GM18498 (cell line): ENCODE data around the gene BCL2.

ENCODE experiments used
- ATAC-seq: cut with Tn5 transposase; IDR thresholded peaks from one replicate; pipeline ENCODE4 v1.9.1; 2021; ENCODE audit warnings: mild to moderate bottlenecking, moderate library complexity; ENCODE audit not compliant: unreplicated experiment

Gene BCL2

GRCh38 chr18:63290166-63290820 lies 29.3 kb downstream of the BCL2 start:
- ATAC-seq = no peak

GRCh38 chr18:63288311-63288710 lies 31.3 kb downstream of the BCL2 start:
- no peak for ATAC-seq

GRCh38 chr18:63287691-63288220 lies 31.8 kb downstream of the BCL2 start:
- ATAC-seq = no peak

- no peak for ATAC-seq
Measured at GRCh38 chr18:63286926-63287325, 32.6 kb downstream of the BCL2 start.

GRCh38 chr18:63284827-63285733 lies 34.5 kb downstream of the BCL2 start:
- peak; percentile 99 for ATAC-seq

- ATAC-seq = no peak
Measured at GRCh38 chr18:63284173-63284799, 35.3 kb downstream of the BCL2 start.

- ATAC-seq = no peak
Measured at GRCh38 chr18:63283305-63284094, 36.1 kb downstream of the BCL2 start.

GRCh38 chr18:63282793-63283192 lies 36.8 kb downstream of the BCL2 start:
- no peak for ATAC-seq

- ATAC-seq = no peak
Measured at GRCh38 chr18:63273222-63273927, 46.2 kb downstream of the BCL2 start.

GRCh38 chr18:63272638-63273037 lies 46.9 kb downstream of the BCL2 start:
- no peak for ATAC-seq

- no peak for ATAC-seq
Measured at GRCh38 chr18:63271881-63272299, 47.7 kb downstream of the BCL2 start.

- no peak for ATAC-seq
Measured at GRCh38 chr18:63271148-63271547, 48.4 kb downstream of the BCL2 start.

- peak; percentile 68 for ATAC-seq
Measured at GRCh38 chr18:63267975-63268721, 51.4 kb downstream of the BCL2 start.

GRCh38 chr18:63266888-63267790 lies 52.4 kb downstream of the BCL2 start:
- no peak for ATAC-seq

GRCh38 chr18:63265326-63265725 lies 54.2 kb downstream of the BCL2 start:
- ATAC-seq = no peak

GRCh38 chr18:63264871-63265270 lies 54.7 kb downstream of the BCL2 start:
- no peak for ATAC-seq

GRCh38 chr18:63263444-63263843 lies 56.1 kb downstream of the BCL2 start:
- ATAC-seq = no peak
